ENCODE results near the gene LDLRAD4.

The LDLRAD4 gene

GRCh38 chr18:13548106-13548819 lies 329.7 kb downstream of the LDLRAD4 start (continued):
- TF ChIP-seq PATZ1 (CRISPR knock-in tag; IDR thresholded peaks at IDR 0.05; ENCODE audit: borderline replicate concordance), result no peak
- TF ChIP-seq CSDC2 (CRISPR knock-in tag; IDR thresholded peaks at IDR 0.05), result no peak

DNA sequence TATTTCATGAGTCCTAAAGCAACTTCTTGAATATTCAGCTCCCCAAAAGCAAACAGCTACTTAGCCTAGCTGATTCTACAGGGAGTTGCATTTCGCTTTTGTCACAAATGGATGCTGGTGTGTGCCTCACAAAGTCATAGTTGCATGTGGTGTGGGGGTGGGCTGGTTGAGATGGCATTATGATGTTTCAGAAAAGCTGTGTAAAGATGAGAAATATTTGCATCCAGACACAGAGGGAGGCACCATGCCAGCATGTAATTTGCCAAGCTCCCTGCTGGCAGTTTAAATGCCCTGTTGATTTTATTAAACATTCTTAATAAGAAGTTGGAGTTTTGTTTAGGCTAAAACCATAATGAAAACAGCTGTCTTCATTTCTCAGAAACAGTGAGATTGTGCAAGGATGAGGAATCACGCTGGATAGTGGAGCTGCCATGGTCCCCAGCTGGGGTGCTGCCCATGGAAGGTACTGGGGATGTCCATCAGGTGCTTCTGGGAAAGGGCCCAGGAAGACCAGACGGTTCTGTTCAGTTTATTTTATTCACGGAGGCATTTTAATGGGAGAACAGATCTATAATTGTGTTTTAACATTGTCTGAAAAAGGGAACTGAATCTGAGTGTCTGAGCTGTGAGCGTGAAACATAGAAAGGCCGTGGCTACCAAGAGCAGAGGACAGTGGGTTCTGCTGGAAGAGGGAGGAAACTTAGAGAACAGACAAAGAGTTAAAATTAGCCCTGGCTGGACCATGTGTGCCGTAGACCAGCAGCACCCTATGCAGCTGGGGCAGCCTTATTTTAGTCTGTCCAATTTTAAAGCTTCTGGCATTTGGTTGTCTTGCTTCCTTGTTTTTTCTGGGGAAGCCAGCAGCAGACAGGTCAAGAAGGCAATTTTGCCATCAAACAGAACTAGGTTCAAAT lies 330.7 kb downstream of the LDLRAD4 start:
- TF ChIP-seq ZNF70 (CRISPR knock-in tag; IDR thresholded peaks at IDR 0.05), result no peak
- no peak for TF ChIP-seq ZC3H10 (CRISPR knock-in tag; IDR thresholded peaks at IDR 0.05)
- TF ChIP-seq ARNTL (CRISPR knock-in tag; IDR thresholded peaks at IDR 0.05; ENCODE audit: borderline replicate concordance, low read depth), result no peak
- TF ChIP-seq ESRRG (CRISPR knock-in tag; IDR thresholded peaks at IDR 0.05), result no peak
- TF ChIP-seq PATZ1 (CRISPR knock-in tag; IDR thresholded peaks at IDR 0.05; ENCODE audit: borderline replicate concordance), result no peak
- no peak for ATAC-seq

- TF ChIP-seq ESRRG (CRISPR knock-in tag; IDR thresholded peaks at IDR 0.05) (no peak), CSDC2 (CRISPR knock-in tag; IDR thresholded peaks at IDR 0.05) (no peak), TSHZ2 (CRISPR knock-in tag; IDR thresholded peaks at IDR 0.05) (no peak), ISL1 (CRISPR knock-in tag; IDR thresholded peaks at IDR 0.05) (no peak), TOX (CRISPR knock-in tag; IDR thresholded peaks at IDR 0.05; ENCODE audit: borderline replicate concordance) (no peak), ZFP3 (CRISPR knock-in tag; IDR thresholded peaks at IDR 0.05) (no peak), CREB5 (CRISPR knock-in tag; IDR thresholded peaks at IDR 0.05; ENCODE audit: low read depth) (no peak), CSRNP3 (CRISPR knock-in tag; IDR thresholded peaks at IDR 0.05) (no peak), PATZ1 (CRISPR knock-in tag; IDR thresholded peaks at IDR 0.05; ENCODE audit: borderline replicate concordance) (no peak), ZNF8 (CRISPR knock-in tag; IDR thresholded peaks at IDR 0.05) (no peak), GLIS3 (CRISPR knock-in tag; IDR thresholded peaks at IDR 0.05) (no peak), OSR1 (CRISPR knock-in tag; IDR thresholded peaks at IDR 0.05) (no peak), PPARA (CRISPR knock-in tag; IDR thresholded peaks at IDR 0.05; ENCODE audit: borderline replicate concordance) (no peak), ZFP30 (CRISPR knock-in tag; IDR thresholded peaks at IDR 0.05) (no peak), BACH2 (CRISPR knock-in tag; IDR thresholded peaks at IDR 0.05; ENCODE audit: borderline replicate concordance) (no peak), ZNF565 (CRISPR knock-in tag; conservative IDR thresholded peaks at IDR 0.05; ENCODE audit: low read depth) (no peak), TCF4 (CRISPR knock-in tag; IDR thresholded peaks at IDR 0.05; ENCODE audit: borderline replicate concordance) (no peak)
- ATAC-seq, result no peak
Measured at GRCh38 chr18:13549880-13550232, 331.3 kb downstream of the LDLRAD4 start.

Measured in SK-N-SH treated with all-trans-retinoic acid at 6 μM for 48 hours (cell line).